NCI-H82 treated with DMSO at 0.1 percent for 48 hours (cell line): ENCODE measurements around the gene FGD5.

Source experiments
- DNase-seq: peaks from one replicate; lab custom pipeline; 2025; ENCODE audit not compliant: unreplicated experiment; lab: John Stamatoyannopoulos, UW

FGD5 gene

DNA sequence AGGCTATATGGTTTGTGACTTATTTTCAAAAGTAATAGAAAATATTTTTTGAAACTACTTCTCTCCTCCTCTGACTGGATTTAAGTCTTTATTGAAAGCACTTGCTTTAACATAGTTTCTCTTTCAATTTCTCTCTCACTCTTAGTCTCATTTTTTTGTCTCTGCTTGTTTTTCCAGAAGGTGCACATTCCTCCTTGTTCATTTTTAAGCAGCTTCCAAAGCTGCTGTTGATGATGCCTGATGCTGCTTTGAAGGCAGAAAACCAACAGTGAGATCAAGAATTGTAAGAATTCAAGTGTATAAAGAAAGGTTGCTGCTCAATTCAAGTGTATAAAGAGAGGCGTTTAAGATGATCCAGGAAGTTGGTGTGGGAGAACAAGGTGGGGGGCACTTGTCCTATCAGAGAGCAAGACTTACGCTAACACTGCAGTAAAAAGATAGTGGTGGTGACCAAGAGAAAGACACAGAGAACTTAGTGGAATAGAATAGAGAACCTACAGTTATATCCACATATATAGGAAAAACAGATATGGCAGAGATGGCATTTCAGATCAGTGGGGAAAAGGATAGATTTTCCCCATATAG, 140.7 kb downstream of the FGD5 start:
- DNase-seq, result no peak

DNA sequence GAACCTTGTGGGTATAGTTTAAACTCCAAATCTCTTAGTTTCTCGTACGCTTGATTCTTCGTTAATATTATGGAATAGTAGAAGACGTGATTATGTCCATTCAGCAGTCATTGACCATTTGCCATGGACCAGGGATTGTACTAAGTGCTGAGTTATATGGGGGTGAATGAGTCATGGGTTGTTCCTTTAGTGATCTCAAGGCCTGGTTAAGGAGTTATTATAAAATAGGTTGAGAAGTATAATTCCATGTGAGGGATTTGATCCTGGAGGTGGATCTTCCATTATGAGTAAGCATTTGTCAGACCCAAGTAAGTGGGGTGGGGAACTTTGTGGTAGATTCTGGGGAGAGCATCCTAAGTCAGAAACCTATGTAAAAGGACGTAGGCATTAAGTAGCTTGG, 144.0 kb downstream of the FGD5 start:
- DNase-seq, result no peak

DNA sequence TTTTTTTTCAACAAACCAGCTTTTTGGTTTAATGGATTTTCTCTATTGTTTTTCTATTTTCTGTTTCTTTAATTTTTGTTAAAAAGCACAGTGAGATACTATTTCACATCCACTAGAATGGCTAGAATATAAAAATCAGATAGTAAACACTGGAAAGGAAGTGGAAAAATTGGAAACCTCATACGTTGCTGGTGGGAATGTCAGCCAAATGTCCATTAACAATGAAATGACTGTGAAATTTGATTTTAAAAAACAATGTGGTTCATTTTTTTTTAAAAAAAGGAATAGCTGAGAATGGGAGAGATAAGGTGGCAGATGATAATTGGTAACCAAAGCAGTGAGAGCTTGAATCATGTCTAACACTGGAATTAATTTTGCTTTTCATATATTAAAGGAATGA, 148.5 kb downstream of the FGD5 start:
- DNase-seq, result no peak

DNA sequence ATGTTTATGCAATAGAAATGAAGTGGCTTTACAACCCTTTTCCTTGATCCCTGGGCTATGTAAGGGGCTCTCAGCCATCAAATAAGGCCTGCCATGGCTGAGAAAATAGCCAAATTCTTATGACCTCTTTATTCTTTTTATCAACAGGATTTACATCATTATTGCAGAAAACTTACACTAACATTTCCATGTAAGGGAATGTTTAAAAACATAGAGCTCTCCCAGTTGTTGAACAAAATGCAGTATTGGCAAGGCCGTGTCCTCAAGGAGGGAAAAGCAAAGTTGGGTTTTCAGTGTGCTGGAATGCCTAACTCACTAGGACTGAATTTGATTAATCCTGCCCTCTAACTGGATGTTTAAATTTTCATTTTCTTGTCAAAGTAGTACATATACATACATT, 150.9 kb downstream of the FGD5 start:
- no peak for DNase-seq

DNA sequence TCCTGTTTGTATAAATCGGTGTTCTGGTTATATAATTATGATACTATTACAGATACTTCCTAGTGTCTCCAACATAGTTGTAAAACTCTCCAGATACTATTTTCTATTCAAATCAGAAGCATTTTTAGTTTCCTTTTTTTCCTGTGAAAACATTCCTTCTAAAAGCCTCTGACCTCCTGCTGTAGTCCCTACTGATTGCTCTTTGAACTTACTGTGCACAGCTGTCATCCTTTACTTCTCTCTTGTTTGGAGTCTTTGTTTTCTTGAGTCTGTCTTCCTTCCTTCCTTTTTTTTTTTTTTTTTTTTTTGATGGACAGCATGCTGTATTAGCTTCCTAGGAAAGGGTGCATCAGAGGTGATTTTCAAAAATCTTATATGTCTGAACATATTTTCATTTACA, 157.6 kb downstream of the FGD5 start:
- DNase-seq, result no peak

DNA sequence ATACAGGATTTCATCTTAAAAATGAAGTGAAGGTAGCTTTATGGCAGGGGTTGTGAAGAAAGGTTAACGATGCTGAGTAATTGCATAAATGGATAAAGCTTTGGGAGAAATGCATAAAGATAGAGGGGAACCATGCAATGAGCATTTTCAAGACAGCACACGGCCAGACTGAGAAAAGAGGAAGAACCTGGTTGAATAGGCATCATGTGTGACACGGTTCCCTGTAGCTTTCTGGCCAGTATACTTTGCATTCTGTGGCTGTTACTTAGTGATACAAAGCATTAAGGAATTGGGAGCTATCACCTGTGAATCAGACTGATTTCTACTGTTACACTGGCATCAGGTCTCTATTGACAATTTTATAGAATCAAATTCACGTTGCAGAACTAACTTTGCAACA, 161.9 kb downstream of the FGD5 start:
- no peak for DNase-seq
